NOMO-1 treated with DMSO at 0.1 percent for 48 hours (cell line): ENCODE data around the gene A1CF.
"Not testable (repeated sequence)": the region's sequence is repeated elsewhere in the genome, so short reads cannot be mapped to it uniquely, and the experiment has no call there.

Experiments used
- DNase-seq: peaks from one replicate; lab custom pipeline; 2025; ENCODE audit not compliant: unreplicated experiment; lab: John Stamatoyannopoulos, UW

Gene A1CF

DNA sequence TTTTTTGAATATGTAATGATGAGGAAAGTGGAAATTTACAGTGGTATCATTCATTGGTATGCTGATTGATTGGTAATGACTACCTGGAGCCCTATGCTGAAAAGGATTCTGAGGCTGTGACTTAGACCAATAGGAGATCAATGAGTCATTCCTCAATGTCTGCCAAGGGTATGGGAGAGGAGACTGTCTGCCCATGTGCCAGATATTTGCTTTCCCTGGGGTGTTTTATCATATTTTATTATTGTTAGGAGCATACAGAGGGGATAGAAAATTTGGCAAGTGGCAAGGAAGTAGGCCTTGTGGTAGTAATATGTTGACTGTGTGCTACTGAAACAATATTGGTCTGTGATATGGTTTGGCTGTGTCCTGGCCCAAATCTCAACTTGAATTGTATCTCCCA, 90.9 kb downstream of the A1CF start:
- no peak for DNase-seq

DNA sequence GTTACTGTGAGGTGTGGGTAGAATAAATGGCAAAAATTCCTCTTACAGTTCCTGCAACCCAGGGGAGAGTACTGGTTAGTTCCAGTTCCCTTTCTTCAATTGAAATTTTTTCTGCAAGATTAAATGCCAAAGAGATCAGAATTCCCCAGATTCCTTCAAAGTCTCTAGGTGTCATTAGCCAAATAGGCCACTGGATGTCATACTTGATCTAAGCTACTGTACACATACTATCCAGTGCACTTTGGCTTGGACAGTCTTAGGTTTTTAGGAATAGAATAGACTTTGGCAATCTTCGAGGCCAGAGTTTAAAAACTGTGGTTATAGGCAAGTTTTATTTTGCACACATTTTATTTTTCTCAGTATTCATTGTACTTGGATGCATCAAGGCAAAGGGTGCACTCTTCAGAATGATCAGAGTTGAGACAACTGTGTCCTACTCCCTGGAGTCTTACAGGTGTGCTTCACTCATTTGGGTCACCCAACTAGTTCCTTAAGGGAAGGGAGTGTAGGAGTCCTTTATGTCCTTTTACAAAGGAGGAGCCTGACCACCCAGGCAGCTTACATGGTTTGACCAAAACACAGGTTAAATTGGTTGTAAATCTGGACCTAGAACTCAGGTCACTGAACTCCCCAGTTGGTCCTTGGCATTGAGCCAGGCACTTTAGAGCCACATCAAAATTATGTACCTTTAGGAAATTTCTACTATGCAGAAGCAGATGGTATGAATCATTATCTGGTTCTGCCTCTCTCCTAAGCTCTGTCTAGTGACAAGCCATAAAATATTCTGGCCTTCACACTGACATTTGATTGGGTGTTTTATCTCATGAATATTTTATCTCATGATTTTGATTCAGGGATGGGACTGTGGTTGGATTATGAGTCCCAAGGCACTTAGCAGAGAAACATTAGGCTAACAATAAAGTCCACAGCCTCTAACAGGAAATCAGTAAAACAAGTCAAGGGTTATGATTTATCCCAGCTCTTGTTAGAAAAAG, 96.2 kb downstream of the A1CF start:
- DNase-seq = no peak

DNA sequence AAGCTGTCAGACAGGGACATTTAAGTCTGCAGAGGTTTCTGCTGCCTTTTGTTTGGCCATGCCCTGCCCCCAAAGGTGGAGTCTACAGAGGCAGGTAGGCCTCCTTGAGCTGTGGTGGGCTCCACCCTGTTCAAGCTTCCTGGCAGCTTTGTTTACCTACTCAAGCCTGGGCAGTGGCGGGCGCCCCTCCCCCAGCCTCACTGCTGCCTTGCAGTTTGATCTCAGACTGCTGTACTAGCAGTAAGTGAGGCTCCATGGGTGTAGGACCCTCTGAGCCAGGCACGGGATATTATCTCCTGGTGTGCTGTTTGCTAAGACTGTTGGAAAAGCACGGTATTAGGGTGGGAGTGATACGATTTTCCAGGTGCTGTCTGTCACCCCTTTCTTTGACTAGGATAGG, 97.5 kb downstream of the A1CF start:
- not testable (repeated sequence) for DNase-seq

DNA sequence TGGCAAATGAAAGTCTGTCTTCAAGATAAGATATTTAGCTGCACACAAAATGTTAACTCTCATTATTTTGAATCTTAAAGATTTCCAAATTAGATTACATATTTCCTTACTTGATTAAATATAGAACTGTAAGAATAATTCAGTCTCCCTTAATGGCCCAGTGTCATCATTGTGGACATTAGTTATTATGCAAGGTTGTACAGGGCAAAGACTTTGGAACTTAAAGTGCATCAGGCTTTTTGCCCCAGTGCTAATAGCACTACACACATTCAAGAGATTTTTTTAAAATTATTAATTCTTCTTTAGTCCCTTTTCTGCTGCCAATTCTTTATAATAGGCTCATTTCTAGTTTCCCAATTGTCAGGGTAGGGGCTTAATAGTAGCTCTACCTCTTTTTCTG, 103.4 kb downstream of the A1CF start:
- DNase-seq = not testable (repeated sequence)

DNA sequence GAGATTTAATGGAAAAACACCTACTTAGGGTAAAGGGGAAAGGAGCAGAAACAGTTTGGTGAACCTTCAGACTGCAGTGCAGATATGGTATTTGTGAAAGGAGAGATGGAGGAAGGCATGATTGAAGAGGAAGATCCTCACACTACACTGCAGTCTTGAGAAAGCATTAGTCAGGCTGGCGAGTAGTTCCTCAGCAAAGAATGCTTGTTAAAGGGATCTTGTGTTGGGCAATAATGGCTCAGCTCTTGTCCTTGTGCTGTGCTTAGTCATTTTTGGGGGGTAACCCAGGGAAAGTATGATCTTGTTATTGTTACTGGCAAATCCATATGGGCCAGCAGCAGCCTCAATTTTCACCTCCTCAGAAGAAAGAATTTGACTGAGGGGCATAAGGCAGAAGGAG, 105.4 kb downstream of the A1CF start:
- not testable (repeated sequence) for DNase-seq

DNA sequence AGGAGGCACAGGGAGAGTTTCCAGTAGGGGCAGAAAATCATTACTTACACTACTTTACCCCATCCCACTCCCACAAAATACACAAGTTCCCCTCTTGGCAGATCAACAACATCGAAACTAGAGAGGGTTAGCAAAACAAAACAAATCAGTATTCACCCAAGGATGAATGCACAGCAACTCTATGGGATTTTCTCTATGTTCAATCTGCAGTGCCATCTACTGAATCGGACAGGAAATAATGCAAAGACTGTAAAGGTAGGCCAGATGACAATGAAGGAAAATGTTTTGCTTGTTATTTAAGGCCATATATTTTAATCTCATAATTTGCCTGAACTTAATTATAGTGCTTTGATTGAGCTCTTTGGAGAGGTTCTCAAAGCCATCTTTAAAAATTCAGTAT, 110.6 kb downstream of the A1CF start:
- not testable (repeated sequence) for DNase-seq

DNA sequence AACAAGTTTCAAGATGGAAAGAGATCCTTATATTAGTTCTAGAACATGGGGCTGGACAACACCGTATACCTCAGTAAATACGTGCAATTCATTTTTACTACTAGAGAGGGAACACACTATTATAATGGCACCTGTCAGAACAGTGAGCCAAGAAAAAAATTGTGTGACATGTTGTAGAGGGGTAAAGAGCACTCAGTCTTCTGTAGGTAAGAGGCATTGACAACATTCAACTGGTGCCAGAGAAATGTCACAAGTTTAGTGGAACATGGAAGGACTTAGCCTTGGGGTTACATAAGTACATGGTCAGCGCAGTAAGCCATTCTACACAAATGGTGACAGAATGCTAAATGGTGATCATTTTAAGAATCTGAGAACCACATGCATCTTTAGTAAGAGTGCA, 113.4 kb downstream of the A1CF start:
- DNase-seq = not testable (repeated sequence)

DNA sequence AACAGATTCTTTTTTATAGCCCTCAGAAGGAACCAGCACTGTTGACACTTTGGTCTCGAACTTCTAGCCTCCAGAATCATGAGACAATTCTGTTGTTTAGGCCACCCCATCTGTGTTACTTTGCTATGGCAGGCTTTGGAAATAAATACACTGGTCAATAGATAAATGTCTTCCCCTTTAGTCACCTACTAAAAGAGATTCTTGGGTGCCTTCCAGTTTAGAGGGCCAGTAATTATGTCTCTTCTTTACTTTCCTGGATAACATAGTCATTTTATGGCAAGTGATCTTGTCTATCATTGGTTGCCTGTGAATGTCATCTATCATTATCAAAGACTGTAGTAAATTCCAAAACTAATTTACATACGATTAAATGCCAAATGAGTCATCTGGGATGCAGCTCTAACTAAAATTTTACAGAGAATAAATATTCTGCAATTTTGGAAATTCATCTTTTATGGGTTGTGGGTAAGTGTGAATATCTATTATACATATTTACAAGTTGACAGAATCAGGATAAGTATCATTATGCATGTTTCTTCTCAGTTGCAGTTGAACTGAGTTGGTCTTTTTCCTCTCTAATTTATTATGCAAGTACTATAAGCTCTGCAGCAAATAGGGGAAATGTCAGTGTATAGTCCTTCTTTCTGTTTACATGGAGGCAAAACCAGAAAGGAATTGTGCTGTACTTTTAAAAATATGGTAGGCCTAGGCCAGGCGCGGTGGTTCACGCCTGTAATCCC, 118.5 kb downstream of the A1CF start:
- not testable (repeated sequence) for DNase-seq
